A172 (cell line): ENCODE measurements around the gene FOXO1. TPM values are rescaled to one million over a fixed set of nuclear protein-coding genes. Genes with fewer than 3 reads are reported as not detected.

ENCODE experiments used
- DNase-seq: peaks from one replicate; pipeline ENCODE4 v3.0.0-alpha.2; 2015; ENCODE audit warnings: low spot score
- total RNA-seq: library from RNA; depleted of rRNA; stranded (reverse); fragments of >200 nt; shearing (Covaris generic); gene quantifications from 2 replicates; pipeline ENCODE4 v1.2.3, GENCODE V29; 2014

Gene FOXO1
- total RNA-seq, 1 experiment from 2014 or later: 2.3 TPM

- DNase-seq: no peak
Observed at GRCh38 chr13:40609972-40610726, 56.3 kb downstream of the FOXO1 start.

GRCh38 chr13:40608308-40608707 lies 58.1 kb downstream of the FOXO1 start:
- DNase-seq: no peak

GRCh38 chr13:40605573-40605972 lies 60.9 kb downstream of the FOXO1 start:
- no peak for DNase-seq

GRCh38 chr13:40604135-40604534 lies 62.3 kb downstream of the FOXO1 start:
- DNase-seq: no peak

GRCh38 chr13:40600149-40600751 lies 66.2 kb downstream of the FOXO1 start:
- DNase-seq: no peak

- no peak for DNase-seq
Observed at GRCh38 chr13:40599747-40600146, 66.7 kb downstream of the FOXO1 start.

GRCh38 chr13:40599124-40599523 lies 67.3 kb downstream of the FOXO1 start:
- no peak for DNase-seq

GRCh38 chr13:40598569-40598968 lies 67.9 kb downstream of the FOXO1 start:
- DNase-seq: peak; percentile 11

- DNase-seq: no peak
Observed at GRCh38 chr13:40597735-40598365, 68.6 kb downstream of the FOXO1 start.

- DNase-seq: no peak
Observed at GRCh38 chr13:40596484-40596883, 70.0 kb downstream of the FOXO1 start.

GRCh38 chr13:40595693-40596092 lies 70.7 kb downstream of the FOXO1 start:
- DNase-seq: no peak

GRCh38 chr13:40592035-40592434 lies 74.4 kb downstream of the FOXO1 start:
- DNase-seq: no peak

- no peak for DNase-seq
Observed at GRCh38 chr13:40591091-40591490, 75.3 kb downstream of the FOXO1 start.

- no peak for DNase-seq
Observed at GRCh38 chr13:40590112-40590862, 76.2 kb downstream of the FOXO1 start.

GRCh38 chr13:40589285-40590109 lies 76.9 kb downstream of the FOXO1 start:
- DNase-seq: peak; percentile 21

- DNase-seq: no peak
Observed at GRCh38 chr13:40588101-40588500, 78.3 kb downstream of the FOXO1 start.

- DNase-seq: no peak
Observed at GRCh38 chr13:40586886-40587565, 79.4 kb downstream of the FOXO1 start.

GRCh38 chr13:40585911-40586471 lies 80.5 kb downstream of the FOXO1 start:
- DNase-seq: no peak

GRCh38 chr13:40583738-40584137 lies 82.7 kb downstream of the FOXO1 start:
- no peak for DNase-seq

- DNase-seq: no peak
Observed at GRCh38 chr13:40582531-40582930, 83.9 kb downstream of the FOXO1 start.

GRCh38 chr13:40581277-40581579 lies 85.2 kb downstream of the FOXO1 start:
- DNase-seq: no peak
